ENCODE measurements around the gene ING4. TPM values are rescaled to one million over a fixed set of nuclear protein-coding genes. Genes with fewer than 3 reads are reported as not detected.

ING4 gene
- total and polyA plus RNA-seq, 2 of the 13 experiments (the other 11 are each of a cell fraction or from before 2014, with no cell fraction given), result 14.4 to 32.4 TPM

DNA sequence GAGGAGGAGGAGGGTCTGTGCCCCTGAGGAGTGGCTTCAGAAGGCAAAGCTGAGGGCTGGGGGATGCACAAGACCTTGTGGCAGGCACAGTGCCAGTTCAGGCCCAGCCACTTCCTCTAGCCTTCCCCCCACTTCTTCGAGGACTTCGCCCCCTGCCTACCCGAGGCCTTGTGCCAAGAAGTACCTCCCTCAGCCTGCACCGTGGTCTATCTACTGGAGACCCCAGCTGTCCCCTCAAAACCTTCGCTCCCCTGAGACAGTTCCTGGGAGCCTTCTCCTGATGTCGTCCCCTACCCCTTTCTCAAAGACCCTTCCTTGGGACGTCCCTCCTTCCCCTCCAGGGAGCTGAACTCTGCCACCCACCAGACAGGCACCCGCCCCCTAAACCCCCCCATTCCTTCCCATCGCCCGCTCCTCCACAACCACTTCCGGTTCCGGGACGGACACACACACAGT lies 25.7 kb upstream of the ING4 start (continued):
- TF ChIP-seq REST (IDR thresholded peaks at IDR 0.05; ENCODE audit: borderline replicate concordance in 1 of 2, low read depth in 1 of 2, low read length in 2 of 2), result peak in 1 of 2 experiments; percentile 16; a peak in 1 of 4 replicates
- 0 out of 2 replicates have a peak, but pooled peaks have one; percentile 88 for TF ChIP-seq PAWR (CRISPR knock-in tag; IDR thresholded peaks at IDR 0.05; ENCODE audit: borderline replicate concordance)
- TF ChIP-seq RNF219 (CRISPR knock-in tag; IDR thresholded peaks at IDR 0.05), result no peak
- peak; percentile 59; the same call in 1 of the 2 replicates for TF ChIP-seq ELF1 (CRISPR knock-in tag; IDR thresholded peaks at IDR 0.05)
- TF ChIP-seq KLF11 (CRISPR knock-in tag; IDR thresholded peaks at IDR 0.05), result no peak
- no peak for TF ChIP-seq TSC22D2 (CRISPR knock-in tag; IDR thresholded peaks at IDR 0.05; ENCODE audit: borderline replicate concordance)
- TF ChIP-seq ZNF619 (CRISPR knock-in tag; IDR thresholded peaks at IDR 0.05), result 0 out of 2 replicates have a peak, but pooled peaks have one; percentile 58
- TF ChIP-seq PLRG1 (conservative IDR thresholded peaks at IDR 0.05), result no peak
- no peak for TF ChIP-seq ZNF383 (CRISPR knock-in tag; IDR thresholded peaks at IDR 0.05; ENCODE audit: borderline replicate concordance)
- TF ChIP-seq ZNF24 (IDR thresholded peaks at IDR 0.05), result no peak
- TF ChIP-seq SP140L (CRISPR knock-in tag; IDR thresholded peaks at IDR 0.05; ENCODE audit: borderline replicate concordance), result no peak
- no peak for TF ChIP-seq ZNF20 (CRISPR knock-in tag; IDR thresholded peaks at IDR 0.05)
- peak; percentile 75; the same call in 1 of the 2 replicates for TF ChIP-seq BRD4 (CRISPR knock-in tag; IDR thresholded peaks at IDR 0.05)
- TF ChIP-seq, protein P1, sequence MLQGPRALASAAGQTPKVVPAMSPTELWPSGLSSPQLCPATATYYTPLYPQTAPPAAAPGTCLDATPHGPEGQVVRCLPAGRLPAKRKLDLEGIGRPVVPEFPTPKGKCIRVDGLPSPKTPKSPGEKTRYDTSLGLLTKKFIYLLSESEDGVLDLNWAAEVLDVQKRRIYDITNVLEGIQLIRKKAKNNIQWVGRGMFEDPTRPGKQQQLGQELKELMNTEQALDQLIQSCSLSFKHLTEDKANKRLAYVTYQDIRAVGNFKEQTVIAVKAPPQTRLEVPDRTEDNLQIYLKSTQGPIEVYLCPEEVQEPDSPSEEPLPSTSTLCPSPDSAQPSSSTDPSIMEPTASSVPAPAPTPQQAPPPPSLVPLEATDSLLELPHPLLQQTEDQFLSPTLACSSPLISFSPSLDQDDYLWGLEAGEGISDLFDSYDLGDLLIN (CRISPR knock-in tag; IDR thresholded peaks at IDR 0.05; ENCODE audit: borderline replicate concordance), result no peak
- TF ChIP-seq THAP9 (CRISPR knock-in tag; IDR thresholded peaks at IDR 0.05; ENCODE audit: borderline replicate concordance), result no peak
- TF ChIP-seq DR1 (CRISPR knock-in tag; IDR thresholded peaks at IDR 0.05), result 0 out of 2 replicates have a peak, but pooled peaks have one; percentile 52
- 0 out of 2 replicates have a peak, but pooled peaks have one; percentile 9 for TF ChIP-seq CTCF (CRISPR knock-in tag; IDR thresholded peaks at IDR 0.05)
- TF ChIP-seq, protein P2, sequence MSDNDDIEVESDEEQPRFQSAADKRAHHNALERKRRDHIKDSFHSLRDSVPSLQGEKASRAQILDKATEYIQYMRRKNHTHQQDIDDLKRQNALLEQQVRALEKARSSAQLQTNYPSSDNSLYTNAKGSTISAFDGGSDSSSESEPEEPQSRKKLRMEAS (IDR thresholded peaks at IDR 0.05), result no peak
